GM18858 (cell line): Measurements from ENCODE around the gene DMD.
"Not testable (repeated sequence)": the region's sequence is repeated elsewhere in the genome, so short reads cannot be mapped to it uniquely, and the experiment has no call there.

Experiments
- ATAC-seq: cut with Tn5 transposase; IDR thresholded peaks from one replicate; pipeline ENCODE4 v1.9.1; 2021; ENCODE audit not compliant: unreplicated experiment

The DMD gene

GRCh38 chrX:31547416-31547815, 1663.9 kb downstream of the DMD start:
- ATAC-seq: no peak

DNA sequence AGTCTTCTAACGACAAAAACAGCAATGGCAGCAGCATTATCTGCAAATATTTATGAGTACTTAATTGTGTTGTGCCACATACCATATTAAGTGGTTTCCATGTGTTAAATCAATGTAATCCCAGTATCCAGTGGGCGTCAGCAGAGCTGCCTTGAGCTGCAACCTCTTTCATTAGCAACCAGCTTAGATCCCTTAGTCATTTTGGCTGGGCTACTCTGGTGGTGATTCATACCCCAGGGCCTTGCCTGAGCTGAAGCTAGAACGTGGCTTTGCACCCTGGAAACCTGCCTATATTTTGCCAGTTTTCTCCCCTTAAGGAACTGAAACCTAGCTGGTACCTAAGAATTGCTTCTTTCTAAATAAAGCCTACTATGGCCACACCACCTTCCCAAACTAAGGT, 1665.2 kb downstream of the DMD start:
- no peak for ATAC-seq

- no peak for ATAC-seq
Measured at GRCh38 chrX:31545726-31546125, 1665.6 kb downstream of the DMD start.

DNA sequence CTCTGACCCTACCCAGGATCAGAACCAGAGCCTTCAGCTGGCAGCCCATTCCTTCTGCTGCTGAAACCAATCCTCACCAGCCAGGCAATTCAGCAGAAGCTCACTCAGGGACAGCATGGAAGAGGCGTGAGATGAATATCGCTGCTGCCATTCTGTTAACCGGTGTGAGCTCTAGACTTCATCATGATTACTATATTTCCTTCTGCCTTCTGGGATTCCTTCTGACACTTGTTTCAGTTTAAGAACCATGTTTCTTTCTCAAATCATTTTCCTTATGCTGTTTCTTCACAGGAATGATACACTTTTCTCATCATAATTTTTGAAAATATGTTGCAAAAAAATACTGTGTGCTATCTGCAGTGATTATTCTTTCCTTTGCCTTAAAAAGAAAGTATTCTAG, 1666.2 kb downstream of the DMD start:
- ATAC-seq: no peak

DNA sequence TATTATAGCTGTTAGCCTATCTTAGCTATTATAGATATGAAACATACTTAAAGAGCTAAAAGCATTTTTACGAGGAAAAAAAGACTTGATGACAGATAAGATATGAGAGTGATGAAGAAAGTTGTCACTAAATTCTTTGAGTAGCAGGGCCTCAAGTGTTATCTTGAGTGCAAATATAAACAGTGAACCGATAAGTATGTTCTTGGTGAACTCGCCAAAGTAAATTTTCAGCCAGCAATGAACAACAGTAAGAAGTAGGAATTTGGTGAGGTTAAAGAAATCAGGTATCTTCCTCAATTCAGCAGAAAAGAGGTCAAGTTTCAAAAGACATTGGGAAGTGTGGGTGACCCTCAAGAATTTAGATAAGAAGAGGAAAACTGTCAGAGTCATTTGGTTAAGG, 1667.7 kb downstream of the DMD start:
- ATAC-seq: no peak

DNA sequence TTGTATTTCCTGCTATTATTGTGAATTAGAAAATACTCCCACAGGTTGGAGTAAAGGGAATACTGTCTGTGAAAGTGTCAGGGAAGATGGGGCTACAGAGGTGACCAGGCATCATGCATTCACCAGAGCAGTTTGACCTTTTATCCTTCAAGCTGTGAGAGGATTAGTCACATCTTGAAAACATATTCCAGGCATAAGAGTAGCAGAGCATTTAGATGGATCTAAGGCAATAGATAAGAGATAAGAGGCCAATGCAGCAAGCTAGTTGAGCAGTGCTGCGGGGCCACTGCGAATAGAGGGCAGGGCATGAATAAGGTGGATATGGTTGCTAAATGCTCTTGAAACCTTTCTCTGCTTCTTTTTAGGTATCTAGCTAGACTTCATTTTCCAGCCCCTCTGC, 1668.8 kb downstream of the DMD start:
- ATAC-seq: no peak

- ATAC-seq: no peak
Measured at GRCh38 chrX:31540313-31540712, 1671.0 kb downstream of the DMD start.

- no peak for ATAC-seq
Measured at GRCh38 chrX:31527455-31528126, 1683.8 kb downstream of the DMD start.

DNA sequence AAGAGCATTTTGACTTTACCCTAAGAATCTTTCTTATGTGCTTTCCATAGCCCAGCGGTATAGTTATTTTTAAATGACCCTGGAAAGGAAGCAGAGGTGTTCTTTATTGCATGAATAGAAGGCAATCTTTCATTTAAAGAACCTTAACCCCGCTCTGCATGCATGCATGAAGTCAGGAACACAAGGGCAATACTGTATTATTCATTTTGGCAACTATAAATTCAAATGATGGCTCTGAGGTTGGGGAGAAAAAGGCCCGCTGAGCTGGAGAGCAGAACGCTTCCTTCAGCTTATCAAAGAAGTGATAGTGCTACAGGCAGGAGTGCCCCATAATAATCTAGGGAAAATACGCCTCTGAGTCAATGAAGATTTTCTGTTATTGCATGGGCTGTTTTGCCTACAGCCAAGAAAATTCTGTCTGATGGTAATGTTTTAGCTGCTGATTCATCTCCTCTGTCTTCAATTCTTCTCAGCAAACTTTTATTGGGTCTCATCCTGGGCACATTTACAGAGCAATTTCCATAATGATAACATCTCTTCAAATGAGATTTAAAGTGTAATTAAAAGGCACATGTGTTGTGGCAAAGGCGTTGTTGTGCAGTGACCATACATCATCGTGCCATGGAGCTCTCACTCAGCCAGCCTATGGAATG, 1687.3 kb downstream of the DMD start:
- ATAC-seq: no peak

DNA sequence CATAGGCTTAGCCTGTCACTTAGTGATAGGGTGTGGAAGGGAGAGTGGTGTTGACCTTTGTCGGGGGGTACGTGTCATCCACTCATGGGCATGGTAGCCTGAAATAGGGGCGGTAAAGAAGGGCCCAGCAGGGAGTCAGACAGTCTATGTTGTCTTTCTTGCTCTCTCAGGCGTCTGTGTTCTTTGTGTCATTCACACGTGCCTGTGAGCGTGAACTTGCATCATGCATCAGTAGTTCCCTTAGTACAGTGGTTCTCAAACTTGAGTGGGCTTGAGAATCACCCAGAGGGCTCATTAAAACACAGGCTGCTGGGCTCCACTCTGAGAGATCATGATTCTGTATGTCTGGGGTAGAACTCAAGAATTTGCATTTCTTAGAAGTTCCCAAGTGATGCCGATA, 1688.6 kb downstream of the DMD start:
- no peak for ATAC-seq

DNA sequence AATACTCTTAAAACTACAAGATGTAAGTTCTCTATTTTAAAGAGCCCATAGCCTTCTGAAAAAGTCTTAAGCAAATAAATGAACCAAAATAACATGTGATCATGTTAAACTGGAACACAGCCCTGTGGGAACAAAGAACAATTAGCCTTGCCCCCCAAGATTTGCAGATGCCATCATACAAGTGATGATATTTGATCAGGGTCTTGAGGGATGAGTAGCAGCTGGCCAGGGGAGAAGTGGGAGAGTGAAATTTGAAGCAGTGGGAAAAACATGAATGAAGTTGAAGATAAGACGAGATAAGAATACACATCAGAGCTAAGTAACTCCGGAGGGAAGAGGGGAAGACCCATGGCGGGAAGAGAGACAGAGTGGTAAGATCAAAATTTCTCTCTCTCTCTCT, 1689.4 kb downstream of the DMD start:
- no peak for ATAC-seq

DNA sequence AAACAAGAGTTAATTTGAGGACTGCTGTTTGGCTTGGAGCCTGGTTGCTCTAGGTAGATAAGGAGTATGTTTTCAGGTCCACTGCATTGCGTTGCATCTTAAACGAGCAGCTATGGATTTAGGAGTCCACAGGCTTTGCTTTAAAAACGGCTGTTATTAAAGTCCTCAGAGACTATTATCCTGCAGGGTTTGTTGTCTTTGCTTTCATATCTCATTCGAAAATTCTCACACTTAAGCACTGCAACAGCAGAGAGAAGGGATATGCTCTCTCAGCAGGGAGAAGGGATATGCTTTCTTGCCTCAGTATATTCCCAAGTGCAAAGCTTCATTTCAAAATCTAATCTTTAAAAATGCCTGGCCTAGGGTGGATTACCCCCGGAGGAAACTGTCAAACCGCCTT, 1694.8 kb downstream of the DMD start:
- ATAC-seq: no peak

DNA sequence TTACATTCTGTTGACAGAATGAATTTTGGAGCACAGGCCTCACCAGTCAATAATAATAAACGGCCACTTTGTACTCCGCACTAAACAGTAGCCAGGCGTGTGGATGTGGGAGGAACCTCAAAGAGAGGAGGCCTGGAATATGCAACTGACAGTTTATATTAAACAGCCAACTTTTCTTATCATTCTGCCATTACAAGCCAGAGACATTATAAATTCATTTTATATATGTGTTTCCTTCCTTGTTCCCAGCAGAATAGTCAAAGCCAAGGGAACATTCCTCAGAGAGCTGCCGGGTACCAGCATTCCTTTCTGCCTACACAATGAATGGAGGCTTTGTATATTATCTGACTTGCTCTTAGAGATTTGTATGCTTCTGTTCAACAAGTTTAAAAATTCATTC, 1703.0 kb downstream of the DMD start:
- ATAC-seq: no peak

GRCh38 chrX:31506928-31507327, 1704.4 kb downstream of the DMD start:
- ATAC-seq: no peak

DNA sequence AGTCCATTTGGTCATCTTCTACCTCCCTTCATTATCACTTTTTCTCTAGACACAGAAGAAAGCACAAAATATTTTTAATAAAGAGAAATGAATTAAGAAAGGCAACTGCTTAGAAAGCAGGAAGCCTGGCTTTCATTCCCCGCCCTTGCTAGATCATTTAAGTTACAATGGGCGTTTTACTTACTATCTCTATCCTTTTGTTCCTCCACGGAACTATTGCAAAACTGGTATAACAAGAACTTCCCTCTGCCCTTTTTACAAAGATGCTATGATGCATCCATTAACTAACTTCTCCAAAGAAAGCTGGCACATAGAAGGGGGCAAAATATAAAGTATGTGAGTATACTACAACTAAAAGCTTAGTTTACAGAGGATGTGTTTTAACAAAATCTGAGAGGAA, 1705.0 kb downstream of the DMD start:
- no peak for ATAC-seq

- no peak for ATAC-seq
Measured at GRCh38 chrX:31500921-31501320, 1710.4 kb downstream of the DMD start.

- no peak for ATAC-seq
Measured at GRCh38 chrX:31499109-31499508, 1712.2 kb downstream of the DMD start.

- no peak for ATAC-seq
Measured at GRCh38 chrX:31497086-31497485, 1714.3 kb downstream of the DMD start.

GRCh38 chrX:31487951-31488350, 1723.4 kb downstream of the DMD start:
- no peak for ATAC-seq

DNA sequence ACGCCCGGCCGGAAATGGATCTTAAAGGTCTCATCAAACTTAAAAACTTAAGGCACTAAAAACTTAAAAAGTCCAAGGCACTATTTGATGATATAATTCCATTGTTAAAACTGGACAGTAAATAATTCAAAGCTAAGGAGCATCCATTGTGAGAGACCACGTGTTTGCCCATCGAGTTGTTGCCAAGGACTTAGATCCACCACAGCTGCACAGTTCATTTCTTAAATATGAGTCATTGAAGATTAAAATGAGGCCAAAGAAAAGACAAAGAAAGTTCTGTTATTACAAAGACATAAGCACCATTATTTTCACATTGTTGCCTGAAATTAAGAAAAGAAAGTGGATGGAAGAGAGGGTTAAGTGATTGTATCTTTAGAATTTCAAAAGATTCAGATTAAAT, 1728.0 kb downstream of the DMD start:
- no peak for ATAC-seq

DNA sequence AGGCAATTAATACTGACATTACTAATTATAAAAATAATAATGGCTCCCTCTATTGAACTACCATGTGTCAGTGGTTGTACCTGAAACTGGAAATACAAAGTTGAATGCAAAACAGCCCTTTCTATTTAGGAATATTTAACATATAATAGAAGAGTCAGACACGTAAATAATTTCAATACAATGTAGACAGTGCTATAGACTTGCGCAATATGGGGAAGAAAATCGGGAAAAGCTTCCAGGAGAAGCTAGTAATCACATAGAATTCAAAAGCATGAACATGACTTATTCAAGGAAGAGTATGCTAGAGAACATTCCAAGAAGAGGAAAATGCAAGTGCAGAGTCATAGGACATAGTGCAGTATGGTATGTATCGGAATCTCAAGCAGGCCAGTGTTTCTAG, 1730.7 kb downstream of the DMD start:
- no peak for ATAC-seq

DNA sequence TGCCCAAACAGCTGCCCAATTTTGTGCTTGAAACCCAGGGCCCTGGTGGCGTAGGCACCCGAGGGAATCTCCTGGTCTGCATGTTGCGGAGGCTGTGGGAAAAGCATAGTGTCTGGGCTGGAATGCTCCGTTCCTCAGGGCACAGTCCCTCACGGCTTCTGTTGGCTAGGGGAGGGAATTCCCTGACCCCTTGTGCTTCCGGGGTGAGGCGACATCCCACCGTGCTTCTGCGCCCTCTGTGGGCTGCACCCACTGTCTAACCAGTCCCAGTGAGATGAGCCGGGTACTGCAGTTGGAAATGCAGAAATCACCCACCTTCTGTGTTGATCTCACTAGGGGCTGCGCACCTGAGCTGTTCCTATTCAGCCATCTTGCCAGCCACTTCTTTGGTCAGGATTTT, 1740.1 kb downstream of the DMD start:
- no peak for ATAC-seq

- not testable (repeated sequence) for ATAC-seq
Measured at GRCh38 chrX:31470753-31471152, 1740.6 kb downstream of the DMD start.
